Endothelial cell of umbilical vein (primary cell): ENCODE data around the gene SPATA32. TPM values are rescaled to one million over a fixed set of nuclear protein-coding genes. Genes with fewer than 3 reads are reported as not detected.

Experiments used
- BruUV-seq: library from RNA; stranded (reverse); fragments of 400-500 nt; replicated peaks from 2 replicates; lab custom pipeline; 2021; lab: Mats Ljungman, UMichigan
- CTCF ChIA-PET: fragments of 300-600, 350-600 bp; sonication (Branson Sonifier 250); formaldehyde crosslinking; loops from one replicate; lab custom pipeline; 2021; ENCODE audit warnings: antibody characterized with exemption, inconsistent platforms; lab: Charles Lee
- POLR2A ChIA-PET: fragments of 300-600, 350-600 bp; sonication (Branson Sonifier 250); formaldehyde crosslinking; loops from one replicate; lab custom pipeline; 2021; ENCODE audit warnings: antibody characterized with exemption, inconsistent platforms; lab: Charles Lee
- DNase-seq: peaks from one replicate; pipeline ENCODE4 v3.0.0-alpha.2; 2011; ENCODE audit warnings: low read depth, low spot score
- FAIRE-seq: peaks from 2 replicates; lab custom pipeline; 2011; peaks lifted over from hg19 to GRCh38; lab: Jason Lieb, UNC
- H2AFZ ChIP-seq: 2 replicates; pipeline ENCODE4 v1.6.0; 2012; ENCODE audit warnings: low read depth, low read length, control low read depth, inconsistent platforms
- H3K27ac ChIP-seq: 2 replicates; pipeline ENCODE4 v1.5.1; 2011; ENCODE audit warnings: low read depth, mild to moderate bottlenecking, control low read depth, low read length, moderate library complexity; ENCODE audit not compliant: insufficient read depth
- H3K27me3 ChIP-seq, 2 experiments: 2 replicates each; pipeline versions ENCODE4 v1.6.0 to v1.6.1; 2011; ENCODE audit warnings: low read length in 2 of 2, mixed read lengths in 1 of 2; ENCODE audit not compliant: control insufficient read depth in 2 of 2, insufficient read depth in 2 of 2
- H3K36me3 ChIP-seq, 2 experiments: 2 replicates in 1 of 2; 3 replicates in 1 of 2; pipeline ENCODE4 v1.5.1; 2011; ENCODE audit warnings: low read length in 2 of 2, mild to moderate bottlenecking in 1 of 2, moderate library complexity in 1 of 2; ENCODE audit not compliant: control insufficient read depth in 2 of 2, insufficient read depth in 2 of 2; ENCODE audit errors: extremely low read depth in 1 of 2
- H3K4me1 ChIP-seq: 3 replicates; pipeline ENCODE4 v1.5.1; 2011; ENCODE audit warnings: mild to moderate bottlenecking, low read length; ENCODE audit not compliant: control insufficient read depth, insufficient read depth; ENCODE audit errors: extremely low read depth
- H3K4me2 ChIP-seq: 2 replicates; pipeline ENCODE4 v1.6.1; 2011; ENCODE audit warnings: low read length, control low read depth, mixed read lengths; ENCODE audit not compliant: insufficient read depth
- H3K4me3 ChIP-seq, 3 experiments: fragments of 200-600 bp in 1 of 3; sonication (generic), shearing (Covaris generic) in 1 of 3; replicated peaks in 1 of 3; 2 replicates each; pipeline ENCODE4 v1.5.1; 2011 to 2016; ENCODE audit warnings: control low read depth in 3 of 3, low read length in 3 of 3, mild to moderate bottlenecking in 2 of 3, inconsistent platforms in 1 of 3, low read depth in 1 of 3, moderate library complexity in 1 of 3; ENCODE audit not compliant: insufficient read depth in 1 of 3
- H3K79me2 ChIP-seq: 2 replicates; pipeline ENCODE4 v1.6.0; 2012; ENCODE audit warnings: low read length, inconsistent platforms; ENCODE audit not compliant: control insufficient read depth, insufficient read depth
- H3K9ac ChIP-seq: replicated peaks from 2 replicates; pipeline ENCODE3; 2011; ENCODE audit warnings: low read length, control low read depth; ENCODE audit not compliant: insufficient read depth; ENCODE audit errors: extremely low read depth
- H3K9me1 ChIP-seq: replicated peaks from 3 replicates; pipeline ENCODE4 v1.6.0; 2011; ENCODE audit warnings: mild to moderate bottlenecking, low read length; ENCODE audit not compliant: control insufficient read depth, insufficient read depth; ENCODE audit errors: extremely low read depth
- H3K9me3 ChIP-seq: replicated peaks from 2 replicates; pipeline ENCODE4 v1.5.1; 2012; ENCODE audit warnings: low read length, inconsistent platforms; ENCODE audit not compliant: control insufficient read depth, insufficient read depth
- H4K20me1 ChIP-seq: replicated peaks from 2 replicates; pipeline ENCODE3; 2011; ENCODE audit warnings: mild to moderate bottlenecking, low read length; ENCODE audit not compliant: control insufficient read depth, insufficient read depth; ENCODE audit errors: extremely low read depth
- EZH2 ChIP-seq: IDR thresholded peaks from 2 replicates; pipeline ENCODE4 v1.6.1; 2012; ENCODE audit warnings: borderline replicate concordance, low read depth, mild to moderate bottlenecking, moderate library complexity, low read length, inconsistent platforms; ENCODE audit not compliant: severe bottlenecking
- FOS ChIP-seq: IDR thresholded peaks from 2 replicates; pipeline ENCODE4 v1.6.1; 2011; ENCODE audit warnings: mild to moderate bottlenecking, low read length, moderate library complexity, borderline replicate concordance; ENCODE audit not compliant: insufficient read depth
- GATA2 ChIP-seq: IDR thresholded peaks from 2 replicates; pipeline ENCODE4 v1.7.0; 2011; ENCODE audit warnings: low read depth, mild to moderate bottlenecking, moderate library complexity, mixed read lengths, low read length; ENCODE audit not compliant: insufficient read length, insufficient read depth
- JUN ChIP-seq: IDR thresholded peaks from 2 replicates; pipeline ENCODE4 v1.6.1; 2011; ENCODE audit warnings: borderline replicate concordance, low read depth; ENCODE audit not compliant: insufficient read length, insufficient read depth
- MYC ChIP-seq: IDR thresholded peaks from one replicate; pipeline ENCODE4 v1.6.1; 2011; ENCODE audit warnings: mild to moderate bottlenecking, low read depth, low read length
- POLR2A ChIP-seq: IDR thresholded peaks from 2 replicates; pipeline ENCODE4 v1.6.1; 2012; ENCODE audit warnings: low read depth, mild to moderate bottlenecking, control low read depth, low read length
- POLR2AphosphoS5 ChIP-seq: IDR thresholded peaks from 2 replicates; pipeline ENCODE4 v1.6.1; 2012; ENCODE audit warnings: low read depth, mild to moderate bottlenecking, control low read depth, low read length, moderate library complexity; ENCODE audit not compliant: insufficient read depth
- dilution Hi-C: fragments of 300-500 bp; cut with MboI; formaldehyde crosslinking; loops from one replicate; pipeline ENCODE4 v1.15.0; 2019; ENCODE audit warnings: low sequenced_read_pairs; ENCODE audit not compliant: extremely low pct_ligation_motif_present
- intact Hi-C: fragments of 100-400 bp; cut with micrococcal nuclease; formaldehyde crosslinking; loops from one replicate; pipeline ENCODE4 v1.10.0; 2022
- polyA plus RNA-seq, 4 experiments: library from polyadenylated mRNA; depleted of rRNA in 3 of 4; stranded (reverse) in 3 of 4; unstranded in 1 of 4; fragments of >200 nt; gene quantifications; 2 replicates each; pipeline versions ENCODE4 v1.2.1 to v1.2.3, GENCODE V29; 2011 to 2012; ENCODE audit warnings: missing spikeins in 1 of 4
- total RNA-seq: library from RNA; stranded (reverse); gene quantifications from 2 replicates; pipeline ENCODE4 v1.2.3, GENCODE V29; 2021
- TF ChIP-seq, protein P1 (sequence below): IDR thresholded peaks from 2 replicates; pipeline ENCODE4 v1.6.1; 2011; ENCODE audit not compliant: insufficient read depth, insufficient read length
- TF ChIP-seq, protein P2 (sequence below), 2 donors: IDR thresholded peaks; 1 replicate in 1 of 2; 2 replicates in 1 of 2; pipeline ENCODE4 v1.5.1; 2011; ENCODE audit warnings: low read length in 2 of 2, mild to moderate bottlenecking in 2 of 2, moderate library complexity in 2 of 2, control low read depth in 1 of 2, inconsistent platforms in 1 of 2, low read depth in 1 of 2; ENCODE audit not compliant: insufficient read depth in 1 of 2; ENCODE audit errors: extremely low read depth in 1 of 2

Gene SPATA32
- total and polyA plus RNA-seq, 2 donors (not counting 3 experiments of a cell fraction or from before 2014, with no cell fraction given) = not detected

DNA sequence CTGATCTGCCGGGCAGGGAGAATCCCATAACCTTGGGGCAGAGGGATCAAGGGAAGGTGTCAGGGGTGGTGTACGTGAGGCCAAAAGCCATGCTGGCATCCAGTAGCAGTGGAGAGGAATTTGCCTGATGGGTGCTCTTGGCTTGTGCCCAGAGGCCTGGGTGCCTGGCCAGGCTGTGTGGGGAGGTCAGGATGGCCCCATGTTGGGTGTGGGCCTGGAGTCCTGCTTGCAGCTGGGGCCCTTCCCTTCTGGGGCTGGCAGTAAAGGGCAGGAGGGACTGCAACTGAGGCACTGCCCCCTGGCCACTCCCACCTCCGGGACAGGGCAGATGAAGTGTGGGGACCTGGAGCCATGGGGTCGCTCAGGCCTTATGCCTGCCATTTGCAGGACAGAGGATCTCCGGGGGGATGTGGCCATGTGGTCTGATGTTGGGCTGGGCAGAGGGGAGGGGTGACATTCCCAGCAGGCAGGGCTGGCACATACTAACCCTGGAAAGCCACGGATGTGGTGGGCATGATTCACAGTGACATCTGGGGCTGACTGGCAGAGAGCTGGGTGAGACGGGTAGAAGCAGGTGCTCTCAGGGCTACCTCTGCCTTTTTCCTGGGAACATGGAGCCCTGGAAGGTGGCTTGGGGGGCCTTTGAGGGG is 36.7 kb downstream of the SPATA32 start:
- Histone ChIP-seq H3K9me1 (no peaks in the 10 kb centered on the region), H3K4me1 (peaks cover 8% of the 10 kb centered on the region), H3K79me2 (no peaks in the 10 kb centered on the region), H2AFZ (no peak overlapping the region), H3K27me3 (peaks cover 9 to 21% of the 10 kb centered on the region in 2 experiments), H4K20me1 (no peaks in the 10 kb centered on the region), H3K36me3 (no peaks in the 10 kb centered on the region), H3K9me3 (no peaks in the 10 kb centered on the region), H3K4me3 (no peak overlapping the region), H3K4me2 (no peak overlapping the region), H3K9ac (no peak overlapping the region), H3K27ac (no peak overlapping the region)
- DNase-seq (no peak), FAIRE-seq (no peak)
- no TSS peak for BruUV-seq
- TF ChIP-seq FOS (no peak), POLR2AphosphoS5 (no peak), EZH2 (no peak), MYC (no peak), GATA2 (no peak), JUN (no peak), POLR2A (no peak)
- TF ChIP-seq, protein P1, sequence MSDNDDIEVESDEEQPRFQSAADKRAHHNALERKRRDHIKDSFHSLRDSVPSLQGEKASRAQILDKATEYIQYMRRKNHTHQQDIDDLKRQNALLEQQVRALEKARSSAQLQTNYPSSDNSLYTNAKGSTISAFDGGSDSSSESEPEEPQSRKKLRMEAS = no peak
- TF ChIP-seq, protein P2, sequence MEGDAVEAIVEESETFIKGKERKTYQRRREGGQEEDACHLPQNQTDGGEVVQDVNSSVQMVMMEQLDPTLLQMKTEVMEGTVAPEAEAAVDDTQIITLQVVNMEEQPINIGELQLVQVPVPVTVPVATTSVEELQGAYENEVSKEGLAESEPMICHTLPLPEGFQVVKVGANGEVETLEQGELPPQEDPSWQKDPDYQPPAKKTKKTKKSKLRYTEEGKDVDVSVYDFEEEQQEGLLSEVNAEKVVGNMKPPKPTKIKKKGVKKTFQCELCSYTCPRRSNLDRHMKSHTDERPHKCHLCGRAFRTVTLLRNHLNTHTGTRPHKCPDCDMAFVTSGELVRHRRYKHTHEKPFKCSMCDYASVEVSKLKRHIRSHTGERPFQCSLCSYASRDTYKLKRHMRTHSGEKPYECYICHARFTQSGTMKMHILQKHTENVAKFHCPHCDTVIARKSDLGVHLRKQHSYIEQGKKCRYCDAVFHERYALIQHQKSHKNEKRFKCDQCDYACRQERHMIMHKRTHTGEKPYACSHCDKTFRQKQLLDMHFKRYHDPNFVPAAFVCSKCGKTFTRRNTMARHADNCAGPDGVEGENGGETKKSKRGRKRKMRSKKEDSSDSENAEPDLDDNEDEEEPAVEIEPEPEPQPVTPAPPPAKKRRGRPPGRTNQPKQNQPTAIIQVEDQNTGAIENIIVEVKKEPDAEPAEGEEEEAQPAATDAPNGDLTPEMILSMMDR (IDR thresholded peaks at IDR 0.05; ENCODE audit: extremely low read depth in 1 of 2, insufficient read depth in 1 of 2, low read depth in 1 of 2, low read length in 2 of 2) = no peak
- ChIA-PET POLR2A (no interaction called here), CTCF (interaction anchor here (1.6 to 2.0 kb wide), 3 partner anchors 10 to 160 kb away, joined by 9 to 13 read pairs (median 10); partner anchors contain the start of gene ACBD4)
- dilution Hi-C loops = no loop called here
- intact Hi-C loops = no loop called here
